Adipocyte (in vitro differentiated cells): Measurements from ENCODE around the gene NSD2.
"Not testable (repeated sequence)": the region's sequence is repeated elsewhere in the genome, so short reads cannot be mapped to it uniquely, and the experiment has no call there.

Source experiments
- DNase-seq: peaks from one replicate; pipeline ENCODE4 v3.0.0-alpha.2; 2015; ENCODE audit warnings: low read depth
- H3K27me3 ChIP-seq: replicated peaks from 2 replicates; pipeline ENCODE4 v1.7.0; 2013; ENCODE audit warnings: mild to moderate bottlenecking, low read length, moderate library complexity; ENCODE audit not compliant: control insufficient read depth, insufficient read depth
- H3K36me3 ChIP-seq: 2 replicates; pipeline ENCODE4 v1.7.0; 2013; ENCODE audit warnings: low read length, mild to moderate bottlenecking, moderate library complexity; ENCODE audit not compliant: control insufficient read depth, insufficient read depth, severe bottlenecking
- H3K4me1 ChIP-seq: 2 replicates; pipeline ENCODE4 v1.7.0; 2013; ENCODE audit warnings: mild to moderate bottlenecking, low read length, moderate library complexity; ENCODE audit not compliant: control insufficient read depth, insufficient read depth
- H3K4me3 ChIP-seq: 2 replicates; pipeline ENCODE4 v1.7.0; 2013; ENCODE audit warnings: mild to moderate bottlenecking, low read length, moderate library complexity
- H3K9ac ChIP-seq: 2 replicates; pipeline ENCODE4 v1.7.0; 2013; ENCODE audit warnings: mild to moderate bottlenecking, low read length, moderate library complexity
- H3K9me3 ChIP-seq: 2 replicates; pipeline ENCODE4 v1.7.0; 2013; ENCODE audit warnings: mild to moderate bottlenecking, low read length, moderate library complexity; ENCODE audit not compliant: control insufficient read depth

The NSD2 gene

GRCh38 chr4:1843852-1844251, 27.3 kb upstream of the NSD2 start:
- Histone ChIP-seq H3K36me3 (peaks cover 67% of the 10 kb centered on the region), H3K9ac (peak overlapping the region; percentile 36)
- DNase-seq, result no peak

DNA sequence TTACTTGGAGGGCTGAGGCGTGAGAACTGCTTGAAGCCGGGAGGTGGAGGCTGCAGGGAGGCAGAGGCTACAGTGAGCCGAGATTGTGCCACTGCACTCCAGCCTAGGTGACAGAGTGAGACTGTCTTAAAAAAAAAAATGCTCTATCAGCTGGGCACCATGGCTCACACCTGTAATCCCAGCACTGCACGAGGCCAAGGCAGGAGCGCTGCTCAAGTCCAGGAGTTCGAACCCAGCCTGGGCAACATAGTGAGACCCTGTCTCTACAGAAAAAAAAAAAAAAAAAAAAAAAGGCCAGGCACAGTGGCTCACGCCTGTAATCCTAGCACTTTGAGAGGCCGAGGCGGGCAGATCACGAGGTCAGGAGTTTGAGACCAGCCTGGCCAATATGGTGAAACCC, 26.6 kb upstream of the NSD2 start:
- H3K9ac ChIP-seq, H3K27me3 ChIP-seq, H3K4me3 ChIP-seq, DNase-seq, H3K9me3 ChIP-seq: not testable (repeated sequence)
- Histone ChIP-seq H3K36me3 (peaks cover 61% of the 10 kb centered on the region), H3K4me1 (peaks cover 22% of the 10 kb centered on the region)

More at GRCh38 chr4:1843852-1844251, 27.3 kb upstream of the NSD2 start:
- no peaks in the 10 kb centered on the region for H3K27me3 ChIP-seq
- no peak overlapping the region for H3K4me3 ChIP-seq
- peaks cover 21% of the 10 kb centered on the region for H3K4me1 ChIP-seq
- H3K9me3 ChIP-seq, result no peaks in the 10 kb centered on the region

DNA sequence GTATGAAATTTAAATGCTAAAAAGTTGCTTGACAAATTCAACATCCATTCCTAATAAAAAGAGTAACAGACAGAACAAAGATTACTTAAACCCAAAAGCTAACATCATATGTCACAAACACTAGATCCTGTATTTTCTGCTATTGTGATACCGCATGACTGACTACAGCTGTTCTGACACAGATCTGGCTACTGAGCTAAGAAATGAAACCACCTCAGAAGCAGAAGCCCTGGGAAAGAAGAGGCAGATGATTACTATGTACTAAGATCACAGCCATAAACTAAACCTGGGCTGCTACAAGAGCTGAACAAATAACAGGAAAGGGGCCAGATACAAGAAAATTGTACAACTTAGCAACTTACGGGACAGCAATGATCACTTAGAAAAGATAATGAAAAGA, 24.6 kb upstream of the NSD2 start:
- Histone ChIP-seq H3K4me3 (no peak overlapping the region), H3K4me1 (peaks cover 38% of the 10 kb centered on the region), H3K9me3 (no peaks in the 10 kb centered on the region), H3K27me3 (no peaks in the 10 kb centered on the region), H3K36me3 (peaks cover 45% of the 10 kb centered on the region), H3K9ac (no peak overlapping the region)
- DNase-seq, result no peak

DNA sequence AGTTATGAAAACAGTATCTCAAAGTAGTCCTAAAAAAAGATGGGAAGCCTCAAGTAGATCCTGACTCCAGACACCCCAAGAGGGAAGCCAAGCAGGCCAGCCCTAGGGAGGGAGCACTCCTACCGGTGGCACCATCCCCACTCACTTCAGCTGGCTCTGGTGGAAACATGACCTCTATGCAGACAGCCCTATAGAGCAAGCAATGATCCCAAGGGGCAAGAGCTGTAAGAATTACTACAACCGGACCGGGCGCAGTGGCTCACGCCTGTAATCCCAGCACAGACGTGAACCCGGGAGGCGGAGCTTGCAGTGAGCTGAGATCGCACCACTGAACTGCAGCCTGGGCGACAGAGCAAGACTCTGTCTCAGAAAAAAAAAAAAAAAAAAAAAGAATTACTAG, 20.9 kb upstream of the NSD2 start:
- Histone ChIP-seq H3K4me1 (peaks cover 39% of the 10 kb centered on the region), H3K27me3 (no peaks in the 10 kb centered on the region), H3K4me3 (no peak overlapping the region), H3K9me3 (no peaks in the 10 kb centered on the region), H3K36me3 (peaks cover 36% of the 10 kb centered on the region), H3K9ac (peak overlapping the region; percentile 5)
- DNase-seq, result no peak

GRCh38 chr4:1851160-1851559, 20.0 kb upstream of the NSD2 start:
- Histone ChIP-seq H3K36me3 (peaks cover 27% of the 10 kb centered on the region), H3K27me3 (no peaks in the 10 kb centered on the region), H3K4me1 (peaks cover 39% of the 10 kb centered on the region), H3K9ac (peak overlapping the region; percentile 5), H3K9me3 (no peaks in the 10 kb centered on the region), H3K4me3 (no peak overlapping the region)
- DNase-seq, result no peak

DNA sequence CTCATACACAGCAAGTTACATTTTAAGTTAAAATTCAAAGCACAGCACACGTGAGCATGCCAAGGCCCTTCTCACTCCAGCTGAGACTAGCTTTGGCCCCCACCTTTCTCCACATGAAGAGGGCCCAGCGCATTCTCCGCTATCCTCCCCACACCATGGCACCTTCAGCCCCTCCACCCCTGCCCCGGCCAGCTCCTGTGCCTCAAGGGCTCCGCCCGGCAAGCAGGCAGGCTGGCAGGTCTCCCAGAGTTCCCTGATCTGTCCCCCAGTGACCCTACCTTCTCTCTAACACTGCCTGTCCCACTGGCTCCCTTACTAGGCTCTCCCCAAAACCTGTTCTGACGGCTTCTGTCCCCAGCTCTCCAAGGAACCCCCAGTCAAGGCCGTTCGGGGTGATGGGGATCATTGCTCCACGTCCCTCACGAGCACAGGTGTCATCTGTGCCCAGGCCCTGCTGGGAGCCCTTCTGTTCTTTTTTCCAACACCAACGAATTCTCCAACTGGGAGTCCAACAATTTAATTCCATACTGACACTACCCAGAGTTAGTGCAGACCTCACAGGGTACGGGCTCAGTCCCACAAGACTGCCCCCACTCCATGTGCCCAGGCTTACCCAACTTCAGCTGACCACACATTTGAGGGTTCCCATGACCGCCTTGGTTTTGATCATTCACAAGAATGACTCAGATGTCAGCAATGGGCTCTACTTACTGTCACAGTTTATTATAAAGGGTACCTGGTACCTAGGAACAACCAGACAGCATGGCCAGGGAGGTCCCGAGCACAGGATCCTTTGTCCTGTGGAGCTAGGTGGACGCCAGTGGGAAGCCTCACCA, 19.4 kb upstream of the NSD2 start:
- peak overlapping the region; percentile 5 for H3K9ac ChIP-seq

DNA sequence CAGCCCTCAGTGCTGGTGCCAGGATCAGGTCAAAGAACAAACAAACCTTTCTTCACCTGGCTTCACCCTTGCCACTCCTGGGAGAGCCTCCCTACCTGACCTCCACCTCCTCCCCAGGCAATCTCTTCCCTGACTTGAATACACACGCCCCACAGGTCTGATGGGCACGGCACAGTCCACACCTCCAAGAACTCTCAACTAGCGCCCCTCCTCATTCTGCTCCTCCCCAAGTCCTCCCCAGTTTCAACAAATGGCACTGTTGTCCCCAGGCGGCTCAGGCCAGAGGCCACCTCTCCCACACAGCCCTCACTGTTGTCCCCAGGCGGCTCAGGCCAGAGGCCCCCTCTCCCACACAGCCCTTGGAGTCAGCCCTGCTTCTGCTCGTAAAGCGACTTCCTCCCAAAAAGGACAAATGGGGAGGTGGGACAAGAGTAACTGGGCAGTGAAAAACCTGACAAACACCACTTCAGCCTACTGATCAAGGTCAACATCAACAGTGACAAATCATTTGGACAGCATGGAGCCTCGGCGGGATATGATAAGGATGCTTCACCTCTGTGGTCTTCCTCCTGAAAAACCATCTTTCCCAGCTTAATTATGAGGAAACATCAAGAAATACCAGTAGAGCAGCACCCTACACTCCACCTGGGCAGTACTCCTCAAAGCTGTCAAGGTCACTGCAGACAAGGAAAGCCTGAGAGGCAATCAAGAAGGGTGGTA, 18.1 kb upstream of the NSD2 start:
- no peak overlapping the region for H3K9ac ChIP-seq
- no peaks in the 10 kb centered on the region for H3K9me3 ChIP-seq
- DNase-seq, result no peak
- no peaks in the 10 kb centered on the region for H3K27me3 ChIP-seq
- H3K4me3 ChIP-seq, result peak overlapping the region; percentile 22
- peaks cover 11% of the 10 kb centered on the region for H3K36me3 ChIP-seq
- peaks cover 51% of the 10 kb centered on the region for H3K4me1 ChIP-seq

More for the DNA sequence above, 19.4 kb upstream of the NSD2 start:
- DNase-seq, result no peak
- Histone ChIP-seq H3K36me3 (peaks cover 21% of the 10 kb centered on the region), H3K4me3 (no peak overlapping the region), H3K27me3 (no peaks in the 10 kb centered on the region), H3K9me3 (no peaks in the 10 kb centered on the region), H3K4me1 (peaks cover 39% of the 10 kb centered on the region)

DNA sequence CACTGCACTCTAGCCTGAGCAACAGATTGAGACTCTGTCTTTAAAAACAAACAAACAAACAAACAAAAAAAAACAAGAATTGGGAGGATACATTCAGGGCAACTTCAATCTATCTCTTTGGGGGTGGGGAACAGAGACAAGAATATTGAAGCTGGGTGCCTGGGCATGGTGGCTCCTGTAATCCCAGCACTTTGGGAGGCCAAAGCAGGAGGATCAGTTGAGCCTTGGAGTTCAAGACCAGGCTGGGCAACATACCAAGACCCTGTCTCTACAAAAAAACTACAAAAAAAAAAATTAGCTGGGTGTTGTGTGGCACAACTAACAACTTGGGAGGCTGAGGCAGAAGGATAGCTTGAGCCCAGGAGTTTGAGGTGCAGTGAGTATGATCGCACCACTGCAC, 16.4 kb upstream of the NSD2 start:
- H3K4me1 ChIP-seq, result peaks cover 60% of the 10 kb centered on the region
- no peaks in the 10 kb centered on the region for H3K27me3 ChIP-seq
- DNase-seq, result no peak
- peak overlapping the region; percentile 92 for H3K4me3 ChIP-seq
- H3K36me3 ChIP-seq, result peaks cover 6% of the 10 kb centered on the region
- no peaks in the 10 kb centered on the region for H3K9me3 ChIP-seq
- H3K9ac ChIP-seq, result peak overlapping the region; percentile 96

- DNase-seq, result peak; percentile 50
- Histone ChIP-seq H3K27me3 (no peaks in the 10 kb centered on the region), H3K9ac (peak overlapping the region; percentile 96), H3K9me3 (no peaks in the 10 kb centered on the region), H3K4me1 (peaks cover 54% of the 10 kb centered on the region), H3K36me3 (peaks cover 6% of the 10 kb centered on the region), H3K4me3 (peak overlapping the region; percentile 92)
Observed at GRCh38 chr4:1855333-1856070, 15.7 kb upstream of the NSD2 start.

DNA sequence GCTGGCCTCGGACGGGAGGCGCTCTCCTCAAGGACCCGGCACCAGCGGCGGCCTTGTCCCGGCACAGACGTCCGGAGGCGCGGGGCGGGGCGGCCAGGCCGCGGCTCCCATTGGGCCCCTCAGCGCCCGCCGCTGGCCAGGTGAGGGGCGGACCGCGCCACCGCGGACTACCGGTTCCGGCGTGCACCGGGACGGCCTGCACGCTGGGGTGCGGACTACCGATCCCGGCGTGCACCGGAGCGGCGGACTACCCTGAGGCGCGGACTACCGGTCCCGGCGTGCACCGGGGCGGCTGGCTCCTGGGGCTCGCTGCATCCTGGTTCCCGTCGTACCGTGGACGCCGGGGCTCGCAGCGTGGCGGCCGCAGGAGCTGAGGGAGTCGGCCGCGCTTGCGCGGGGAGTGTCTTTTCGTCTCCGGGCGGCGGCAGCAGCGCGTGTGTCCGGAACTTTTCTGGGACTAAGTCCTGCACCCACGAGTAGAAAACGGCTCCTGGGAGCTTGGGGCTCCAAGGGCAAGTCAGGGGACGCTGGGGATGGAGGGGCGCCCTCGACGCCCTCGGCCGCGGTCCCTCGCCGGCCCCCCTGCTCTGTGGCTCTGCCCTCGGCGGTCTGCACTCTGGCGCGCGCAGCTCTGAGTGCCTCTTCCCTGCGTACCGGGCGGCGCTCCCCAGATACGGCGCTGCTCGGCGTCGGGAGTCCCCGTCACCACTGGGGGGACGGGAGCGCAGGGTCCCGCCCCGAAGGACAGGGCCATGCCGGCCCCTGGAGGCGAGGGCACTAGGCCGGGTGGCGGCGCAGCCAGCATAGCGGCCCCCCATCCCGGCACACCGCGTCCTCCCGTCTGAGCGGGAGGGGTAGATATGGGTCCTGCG, 14.9 kb upstream of the NSD2 start, which contains the start of gene LETM1:
LETM1 (minus strand) TSS at position 86 of the 872 bp plus-strand sequence. CDS start 206 bp downstream, outside the sequence.
- Histone ChIP-seq H3K4me1 (peaks cover 48% of the 10 kb centered on the region), H3K9ac (peak within 1 kb of the TSS; percentile 96), H3K4me3 (peak within 1 kb of the TSS; percentile 92), H3K27me3 (no peaks in the 10 kb centered on the region), H3K9me3 (no peaks in the 10 kb centered on the region), H3K36me3 (peaks cover 6% of the 10 kb centered on the region)
- peak; percentile 92 for DNase-seq
